K562 (cell line): ENCODE measurements around the gene C5orf22. TPM values are rescaled to one million over a fixed set of nuclear protein-coding genes. Genes with fewer than 3 reads are reported as not detected.

Experiments
- ARID4B ChIP-seq: sonication (generic); formaldehyde crosslinking; IDR thresholded peaks from 2 replicates; pipeline ENCODE4 v1.8.0; 2022; ENCODE audit warnings: mild to moderate bottlenecking, missing genetic modification reagents
- ATF7 ChIP-seq: fragments of 450-650 bp; IDR thresholded peaks from 2 replicates; pipeline ENCODE4 v1.7.1; 2014; ENCODE audit warnings: mild to moderate bottlenecking, moderate library complexity
- CHCHD3 ChIP-seq: fragments of 250-450 bp; sonication (Bioruptor Pico); IDR thresholded peaks from 2 replicates; pipeline ENCODE4 v2.1.2; 2022; ENCODE audit warnings: mild to moderate bottlenecking
- CREM ChIP-seq: IDR thresholded peaks from 2 replicates; pipeline ENCODE4 v1.6.1; 2014; ENCODE audit warnings: antibody characterized with exemption, low read depth
- E2F5 ChIP-seq: sonication (generic); formaldehyde crosslinking; IDR thresholded peaks from 2 replicates; pipeline ENCODE4 v1.8.0; 2022; ENCODE audit warnings: mild to moderate bottlenecking, missing genetic modification reagents
- ELF2 ChIP-seq: fragments of 250-450 bp; sonication (Bioruptor Pico); IDR thresholded peaks from 2 replicates; pipeline ENCODE4 v1.5.0; 2021; ENCODE audit warnings: mild to moderate bottlenecking
- GABPB1 ChIP-seq: sonication (generic); formaldehyde crosslinking; IDR thresholded peaks from 2 replicates; pipeline ENCODE4 v1.8.0; 2022; ENCODE audit warnings: mild to moderate bottlenecking, missing genetic modification reagents
- ID3 ChIP-seq, 2 experiments: fragments of 250-450 bp in 1 of 2; fragments of 450-650 bp in 1 of 2; sonication (Bioruptor Pico) in 1 of 2; IDR thresholded peaks; 2 replicates each; pipeline versions ENCODE4 v1.6.1 to v1.8.0; 2016 to 2021; ENCODE audit warnings: mild to moderate bottlenecking in 2 of 2, moderate library complexity in 2 of 2, missing compliant biosample characterization in 1 of 2, missing genetic modification characterization in 1 of 2
- KLF6 ChIP-seq: fragments of 250-450 bp; sonication (Bioruptor Pico); IDR thresholded peaks from 2 replicates; pipeline ENCODE4 v1.4.0; 2020; ENCODE audit warnings: mild to moderate bottlenecking, moderate library complexity, borderline replicate concordance
- MBD1 ChIP-seq: fragments of 250-450 bp; sonication (Bioruptor Pico); IDR thresholded peaks from 2 replicates; pipeline ENCODE4 v1.8.0; 2022; ENCODE audit warnings: inconsistent platforms
- MEIS2 ChIP-seq: fragments of 450-650 bp; IDR thresholded peaks from 2 replicates; pipeline ENCODE4 v1.6.1; 2014; ENCODE audit warnings: mild to moderate bottlenecking; ENCODE audit not compliant: partially characterized antibody
- NCOA4 ChIP-seq: fragments of 450-650 bp; IDR thresholded peaks from 2 replicates; pipeline ENCODE4 v1.6.1; 2018; ENCODE audit warnings: mild to moderate bottlenecking; ENCODE audit not compliant: partially characterized antibody
- NR4A1 ChIP-seq, 2 experiments: fragments of 250-450 bp in 1 of 2; fragments of 450-650 bp in 1 of 2; sonication (Bioruptor Pico) in 1 of 2; IDR thresholded peaks; 2 replicates each; pipeline versions ENCODE4 v1.4.0 to v1.6.1; 2016 to 2020; ENCODE audit warnings: mild to moderate bottlenecking in 2 of 2, missing compliant biosample characterization in 1 of 2, missing genetic modification characterization in 1 of 2, moderate library complexity in 1 of 2
- SIN3B ChIP-seq: fragments of 450-650 bp; IDR thresholded peaks from 2 replicates; pipeline ENCODE4 v1.6.1; 2017; ENCODE audit warnings: low read depth, mild to moderate bottlenecking, moderate library complexity
- SNAPC5 ChIP-seq: fragments of 250-450 bp; sonication (Bioruptor Pico); IDR thresholded peaks from 2 replicates; pipeline ENCODE4 v1.8.0; 2021; ENCODE audit warnings: moderate library complexity, mild to moderate bottlenecking, inconsistent platforms
- THRAP3 ChIP-seq: fragments of 450-650 bp; IDR thresholded peaks from 2 replicates; pipeline ENCODE4 v1.6.1; 2016; ENCODE audit warnings: mild to moderate bottlenecking, inconsistent platforms, borderline replicate concordance
- ZNF740 ChIP-seq, 3 experiments: fragments of 200-800 bp in 1 of 3; sonication (Bioruptor generic) in 1 of 3; sonication (generic) in 1 of 3; formaldehyde crosslinking in 1 of 3; IDR thresholded peaks; 2 replicates each; pipeline versions ENCODE4 v1.6.1 to v1.8.0; 2016 to 2022; ENCODE audit warnings: mild to moderate bottlenecking in 2 of 3, missing compliant biosample characterization in 2 of 3, missing genetic modification characterization in 2 of 3, missing genetic modification reagents in 1 of 3
- ZNF77 ChIP-seq: fragments of 250-450 bp; sonication (Bioruptor Pico); IDR thresholded peaks from 2 replicates; pipeline ENCODE4 v1.5.0; 2020
- polyA plus RNA-seq, 8 experiments: library from polyadenylated mRNA; depleted of rRNA in 4 of 8; stranded (reverse) in 5 of 8; unstranded in 3 of 8; fragments of >200 nt; fragmentation: Nextera tagmentation in 2 of 8; fragmentation: Illumina TruSeq in 1 of 8; extraction: Ambion mirVana in 2 of 8; extraction: Trizol in 1 of 8; gene quantifications; 2 replicates each; pipeline versions ENCODE4 v1.2.1 to v1.2.3, GENCODE V29; 2011 to 2014; ENCODE audit warnings: inconsistent platforms in 1 of 8, missing spikeins in 1 of 8
- total RNA-seq, 7 experiments: library from RNA; depleted of rRNA in 6 of 7; stranded (reverse); fragments of >200 nt in 6 of 7; fragmentation: Illumina TruSeq in 2 of 7; extraction: Trizol in 2 of 7; gene quantifications; 2 replicates each; pipeline versions ENCODE4 v1.2.1 to v1.2.3, GENCODE V29; 2011 to 2021; ENCODE audit warnings: low replicate concordance in 1 of 7

The C5orf22 gene
- total and polyA plus RNA-seq, 9 of the 15 experiments (the other 6 are each of a cell fraction or from before 2014, with no cell fraction given), result 22.7 to 56.7 (median 39.3) TPM

- 0 out of 2 replicates have a peak, but pooled peaks have one; percentile 52 for TF ChIP-seq KLF6
- TF ChIP-seq THRAP3, result no peak
- TF ChIP-seq MBD1 (CRISPR knock-in tag), result no peak
- peak; percentile 82 for TF ChIP-seq CREM
- peak; percentile 88 for TF ChIP-seq GABPB1 (CRISPR knock-in tag)
- no peak for TF ChIP-seq ZNF740 (CRISPR knock-in tag; IDR thresholded peaks at IDR 0.05)
- no peak for TF ChIP-seq ZNF740 (tag; IDR thresholded peaks at IDR 0.05)
- TF ChIP-seq SIN3B, result peak; percentile 79
- peak; percentile 78 for TF ChIP-seq ARID4B (CRISPR knock-in tag)
- TF ChIP-seq CHCHD3, result no peak
- TF ChIP-seq ZNF77 (CRISPR knock-in tag), result no peak
- TF ChIP-seq E2F5 (CRISPR knock-in tag), result no peak
- TF ChIP-seq NCOA4, result no peak
- TF ChIP-seq ATF7, result peak; percentile 77
- TF ChIP-seq ELF2, result peak; percentile 79
- TF ChIP-seq ID3 (CRISPR knock-in tag; IDR thresholded peaks at IDR 0.05), result no peak
- TF ChIP-seq ID3 (tag; IDR thresholded peaks at IDR 0.05), result no peak
- no peak for TF ChIP-seq SNAPC5 (CRISPR knock-in tag)
- TF ChIP-seq MEIS2, result peak; percentile 25
- no peak for TF ChIP-seq NR4A1 (CRISPR knock-in tag; IDR thresholded peaks at IDR 0.05)
- TF ChIP-seq NR4A1 (tag; IDR thresholded peaks at IDR 0.05), result no peak
Measured at GRCh38 chr5:31531888-31532547, at the start of gene C5orf22, which contains the start of gene DROSHA (continued).
